K562 (cell line): Measurements from ENCODE around the gene SMYD1. TPM values are rescaled to one million over a fixed set of nuclear protein-coding genes. Genes with fewer than 3 reads are reported as not detected.

ENCODE experiments used
- ATAC-seq: fragments of 200-7000 bp; cut with Tn5 transposase; 3 replicates; pipeline ENCODE4 v1.9.1; 2020; ENCODE audit warnings: moderate library complexity
- BruUV-seq: library from RNA; stranded (reverse); fragments of 400-500 nt; replicated peaks from 2 replicates; lab custom pipeline; 2021; lab: Mats Ljungman, UMichigan
- CTCF ChIA-PET: fragments of 300-600 bp; formaldehyde crosslinking; extraction: SDS; loops from one replicate; lab custom pipeline; 2021; ENCODE audit warnings: low intra/inter-chr PET ratio; lab: Yijun Ruan, JAX
- POLR2A ChIA-PET: fragments of 300-600, 350-650 bp; sonication (Branson Sonifier 250); formaldehyde crosslinking; extraction: SDS; loops from one replicate; lab custom pipeline; 2021; ENCODE audit warnings: antibody characterized with exemption, inconsistent platforms; lab: Yijun Ruan, JAX
- DNase-seq, 4 experiments: peaks; one replicate each; pipeline versions ENCODE4 v3.0.0 to v3.0.0-alpha.2; 2011 to 2018; ENCODE audit warnings: low spot score in 3 of 4, mixed read lengths in 3 of 4; ENCODE audit errors: extremely low read depth in 1 of 4
- FAIRE-seq: peaks from 2 replicates; lab custom pipeline; 2011; peaks lifted over from hg19 to GRCh38; lab: Jason Lieb, UNC
- H2AFZ ChIP-seq: 2 replicates; pipeline ENCODE4 v1.6.0; 2011; ENCODE audit warnings: low read depth, low read length, control low read depth, inconsistent platforms
- H3K27ac ChIP-seq: fragments of 200-600 bp; 3 replicates; pipeline ENCODE4 v1.8.0; 2011; ENCODE audit warnings: low read depth, mild to moderate bottlenecking, control low read depth, inconsistent platforms, low read length, moderate library complexity, mixed read lengths; ENCODE audit errors: extremely low read depth
- H3K27me3 ChIP-seq, 2 experiments: fragments of 300-600 bp in 1 of 2; 2 replicates in 1 of 2; 3 replicates in 1 of 2; pipeline versions ENCODE4 v1.6.0 to v1.8.0; 2011; ENCODE audit warnings: inconsistent platforms in 2 of 2, low read length in 2 of 2, mild to moderate bottlenecking in 1 of 2, mixed read lengths in 1 of 2, moderate library complexity in 1 of 2; ENCODE audit not compliant: control insufficient read depth in 2 of 2, insufficient read depth in 2 of 2
- H3K36me3 ChIP-seq: fragments of 300-600 bp; 3 replicates; pipeline ENCODE4 v1.8.0; 2011; ENCODE audit warnings: mild to moderate bottlenecking, low read length, inconsistent platforms; ENCODE audit not compliant: control insufficient read depth, insufficient read depth
- H3K4me1 ChIP-seq, 2 experiments: fragments of 200-600 bp in 1 of 2; replicated peaks in 1 of 2; 2 replicates in 1 of 2; 3 replicates in 1 of 2; pipeline versions ENCODE4 v1.5.1 to v1.8.0; 2011; ENCODE audit warnings: inconsistent platforms in 2 of 2, low read length in 2 of 2, mild to moderate bottlenecking in 1 of 2, mixed read lengths in 1 of 2, moderate library complexity in 1 of 2; ENCODE audit not compliant: control insufficient read depth in 2 of 2, insufficient read depth in 2 of 2
- H3K4me2 ChIP-seq: 2 replicates; pipeline ENCODE4 v1.6.1; 2011; ENCODE audit warnings: low read length, control low read depth, inconsistent platforms, mixed read lengths; ENCODE audit not compliant: insufficient read depth
- H3K4me3 ChIP-seq: fragments of 200-600 bp; sonication (generic), shearing (Covaris generic); 2 replicates; pipeline ENCODE4 v1.5.1; 2016; ENCODE audit warnings: control low read depth, inconsistent platforms
- H3K79me2 ChIP-seq: fragments of 200-600 bp; 3 replicates; pipeline ENCODE4 v1.8.0; 2011; ENCODE audit warnings: low read length, inconsistent platforms; ENCODE audit not compliant: control insufficient read depth, insufficient read depth
- H3K9ac ChIP-seq, 2 experiments: 2 replicates each; pipeline versions ENCODE4 v1.6.0 to v1.6.1; 2011; ENCODE audit warnings: low read depth in 2 of 2, low read length in 2 of 2, control low read depth in 1 of 2, inconsistent platforms in 1 of 2, mild to moderate bottlenecking in 1 of 2, mixed read lengths in 1 of 2; ENCODE audit not compliant: insufficient read depth in 1 of 2
- H3K9me1 ChIP-seq: one replicate; pipeline ENCODE4 v1.6.0; 2011; ENCODE audit warnings: inconsistent platforms, mild to moderate bottlenecking, low read length, moderate library complexity; ENCODE audit not compliant: control insufficient read depth, insufficient read depth
- H3K9me3 ChIP-seq: replicated peaks from 2 replicates; pipeline ENCODE4 v1.5.1; 2011; ENCODE audit warnings: low read depth, low read length, inconsistent platforms; ENCODE audit not compliant: control insufficient read depth, insufficient read depth
- H4K20me1 ChIP-seq: replicated peaks from 2 replicates; pipeline ENCODE4 v1.6.1; 2011; ENCODE audit warnings: low read length, inconsistent platforms, mixed read lengths; ENCODE audit not compliant: control insufficient read depth, insufficient read depth
- ESRRA ChIP-seq: fragments of 450-650 bp; IDR thresholded peaks from 2 replicates; pipeline ENCODE4 v1.6.1; 2014; ENCODE audit warnings: low read depth, mild to moderate bottlenecking, moderate library complexity, borderline replicate concordance
- GMEB1 ChIP-seq: fragments of 250-450 bp; sonication (Bioruptor Pico); IDR thresholded peaks from 2 replicates; pipeline ENCODE4 v1.4.0; 2020; ENCODE audit warnings: mild to moderate bottlenecking
- HDAC2 ChIP-seq: fragments of 450-650 bp; IDR thresholded peaks from 2 replicates; pipeline ENCODE4 v1.6.1; 2016; ENCODE audit warnings: mild to moderate bottlenecking
- HIVEP1 ChIP-seq: fragments of 250-450 bp; sonication (Bioruptor Pico); IDR thresholded peaks from 2 replicates; pipeline ENCODE4 v1.4.0; 2020; ENCODE audit warnings: mild to moderate bottlenecking
- NELFE ChIP-seq: IDR thresholded peaks from 2 replicates; pipeline ENCODE4 v1.6.1; 2011; ENCODE audit warnings: mild to moderate bottlenecking; ENCODE audit not compliant: insufficient read depth, insufficient read length
- PBX2 ChIP-seq, 2 experiments: IDR thresholded peaks in 1 of 2; conservative IDR thresholded peaks in 1 of 2; 2 replicates each; pipeline ENCODE4 v1.6.1; 2016; ENCODE audit warnings: low read depth in 2 of 2, mild to moderate bottlenecking in 1 of 2, missing compliant biosample characterization in 1 of 2, missing genetic modification characterization in 1 of 2, moderate library complexity in 1 of 2
- PML ChIP-seq: IDR thresholded peaks from 2 replicates; pipeline ENCODE4 v1.6.1; 2012; ENCODE audit warnings: low read length, inconsistent platforms
- PTBP1 ChIP-seq: fragments of 200-400 bp; formaldehyde crosslinking; IDR thresholded peaks from 2 replicates; pipeline ENCODE4 v1.6.1; 2017; ENCODE audit warnings: low read depth, low read length
- ZBTB2 ChIP-seq: fragments of 450-650 bp; IDR thresholded peaks from 2 replicates; pipeline ENCODE4 v1.6.1; 2016; ENCODE audit warnings: antibody characterized with exemption
- ZNF24 ChIP-seq: fragments of 450-650 bp; IDR thresholded peaks from 2 replicates; pipeline ENCODE4 v1.6.1; 2016
- ZNF263 ChIP-seq: sonication (generic); formaldehyde crosslinking; IDR thresholded peaks from 2 replicates; pipeline ENCODE4 v1.8.0; 2022; ENCODE audit warnings: mild to moderate bottlenecking, missing genetic modification reagents, borderline replicate concordance
- ZNF717 ChIP-seq: fragments of 250-450 bp; sonication (Bioruptor Pico); IDR thresholded peaks from 2 replicates; pipeline ENCODE4 v1.5.0; 2021
- WGBS: fragments of 100-300 bp; shearing (Covaris generic); methylation state at CpG from one replicate; pipeline ENCODE4 v1.1.6; 2016; ENCODE audit warnings: low coverage, mixed read lengths; ENCODE audit not compliant: insufficient coverage; ENCODE audit errors: missing lambda C conversion rate; 5-methylcytosine and 5-hydroxymethylcytosine counted together
- in situ Hi-C: fragments of 300-500 bp; cut with MboI; formaldehyde crosslinking; loops from 4 replicates; pipeline ENCODE4 v1.15.0; 2018; ENCODE audit warnings: inconsistent platforms, mixed read lengths
- intact Hi-C: fragments of 100-400 bp; cut with micrococcal nuclease; formaldehyde crosslinking; loops from 2 replicates; pipeline ENCODE4 v1.14.2; 2022
- polyA plus RNA-seq, 8 experiments: library from polyadenylated mRNA; depleted of rRNA in 4 of 8; stranded (reverse) in 5 of 8; unstranded in 3 of 8; fragments of >200 nt; fragmentation: Nextera tagmentation in 2 of 8; fragmentation: Illumina TruSeq in 1 of 8; extraction: Ambion mirVana in 2 of 8; extraction: Trizol in 1 of 8; gene quantifications; 2 replicates each; pipeline versions ENCODE4 v1.2.1 to v1.2.3, GENCODE V29; 2011 to 2014; ENCODE audit warnings: inconsistent platforms in 1 of 8, missing spikeins in 1 of 8
- total RNA-seq, 7 experiments: library from RNA; depleted of rRNA in 6 of 7; stranded (reverse); fragments of >200 nt in 6 of 7; fragmentation: Illumina TruSeq in 2 of 7; extraction: Trizol in 2 of 7; gene quantifications; 2 replicates each; pipeline versions ENCODE4 v1.2.1 to v1.2.3, GENCODE V29; 2011 to 2021; ENCODE audit warnings: low replicate concordance in 1 of 7

Gene SMYD1
- total and polyA plus RNA-seq, 9 of the 15 experiments (the other 6 are each of a cell fraction or from before 2014, with no cell fraction given) = not detected

GRCh38 chr2:88080545-88080944, 12.9 kb downstream of the SMYD1 start:
- Histone ChIP-seq H3K4me2 (no peak overlapping the region), H3K9me1 (no peaks in the 10 kb centered on the region), H3K79me2 (no peaks in the 10 kb centered on the region), H2AFZ (no peak overlapping the region), H3K4me3 (no peak overlapping the region), H4K20me1 (no peaks in the 10 kb centered on the region), H3K27ac (no peak overlapping the region), H3K9ac (no peak overlapping the region), H3K27me3 (peaks cover 10 to 27% of the 10 kb centered on the region in 2 experiments; a peak in 4 of 5 replicates), H3K9me3 (no peaks in the 10 kb centered on the region), H3K4me1 (peaks cover 0 to 3% of the 10 kb centered on the region in 2 experiments; a peak in 2 of 5 replicates), H3K36me3 (no peaks in the 10 kb centered on the region)
- TF ChIP-seq GMEB1 (CRISPR knock-in tag) = no peak
- TF ChIP-seq ZBTB2 = no peak
- no peak for TF ChIP-seq PBX2 (CRISPR knock-in tag; IDR thresholded peaks at IDR 0.05; ENCODE audit: low read depth)
- no peak for TF ChIP-seq PBX2 (tag; conservative IDR thresholded peaks at IDR 0.05; ENCODE audit: low read depth)
- no peak for TF ChIP-seq PTBP1
- TF ChIP-seq PML = no peak
- no peak for TF ChIP-seq ESRRA
- TF ChIP-seq NELFE = no peak
- no peak for TF ChIP-seq HIVEP1 (CRISPR knock-in tag)
- no peak for TF ChIP-seq ZNF717 (CRISPR knock-in tag)
- no peak for TF ChIP-seq ZNF24
- no peak for TF ChIP-seq ZNF263 (CRISPR knock-in tag)
- no peak for TF ChIP-seq HDAC2
- 5% methylated on average over 2 of the region's 2 CpGs for WGBS
- in situ Hi-C loops (no loop called here), intact Hi-C loops (no loop called here)
- BruUV-seq = no TSS peak
- FAIRE-seq (no peak), ATAC-seq (no peak), DNase-seq (no peak)
- CTCF ChIA-PET = no interaction called here
- POLR2A ChIA-PET = no interaction called here
